Pancreas (tissue), 10 donors: ENCODE results near the gene SMIM43. TPM values are rescaled to one million over a fixed set of nuclear protein-coding genes. Genes with fewer than 3 reads are reported as not detected.

Source experiments
- ATAC-seq, 4 donors: fragments of 200-7000 bp; cut with Tn5 transposase; one replicate each; pipeline versions ENCODE4 v1.8.0 to v1.9.1; 2020; ENCODE audit warnings: mild to moderate bottlenecking in 4 of 4, moderate library complexity in 4 of 4
- DNase-seq, 6 donors: peaks; one replicate each; pipeline ENCODE4 v3.0.0-alpha.2; 2020
- FAIRE-seq: peaks from 2 replicates; lab custom pipeline; 2012; peaks lifted over from hg19 to GRCh38; lab: Jason Lieb, UNC
- H3K27ac ChIP-seq, 4 donors: fragments of 200-600 bp; sonication (generic); 1 replicate in 3 of 4; 2 replicates in 1 of 4; pipeline versions ENCODE4 v1.5.0 to v1.8.0; 2020
- H3K27me3 ChIP-seq, 4 donors: fragments of 200-600 bp; one replicate each; pipeline ENCODE4 v1.8.0; 2021
- H3K36me3 ChIP-seq, 3 donors: fragments of 200-600 bp; sonication (generic) in 1 of 3; one replicate each; pipeline versions ENCODE4 v1.5.0 to v1.8.0; 2020 to 2021
- H3K4me1 ChIP-seq, 3 donors: fragments of 200-600 bp; one replicate each; pipeline ENCODE4 v1.8.0; 2021
- H3K4me3 ChIP-seq, 4 donors: fragments of 200-600 bp; sonication (generic) in 2 of 4; one replicate each; pipeline versions ENCODE4 v1.5.0 to v1.8.0; 2020 to 2021
- H3K9me3 ChIP-seq, 4 donors: fragments of 200-600 bp; one replicate each; pipeline ENCODE4 v1.8.0; 2021
- CTCF ChIP-seq, 4 donors: fragments of 200-600 bp; sonication (generic) in 3 of 4; IDR thresholded peaks; one replicate each; pipeline versions ENCODE4 v1.5.0 to v1.8.0; 2021; ENCODE audit warnings: antibody characterized with exemption in 4 of 4
- WGBS, 2 donors: extraction: QIAGEN DNeasy Blood & Tissue Kit; methylation state at CpG; one replicate each; pipeline ENCODE4 v1.1.7; 2013; 5-methylcytosine and 5-hydroxymethylcytosine counted together
- intact Hi-C, 3 donors: fragments of 100-400 bp; cut with DNase I; formaldehyde crosslinking; loops; one replicate each; pipeline versions ENCODE4 v1.11.1 to v1.14.2; 2022
- polyA plus RNA-seq, 2 donors: library from polyadenylated mRNA; stranded (reverse); fragments of 200-250 nt; gene quantifications; one replicate each; pipeline ENCODE4 v1.2.3, GENCODE V29; 2013
- total RNA-seq, 6 donors: library from RNA; stranded (reverse); fragmentation: NEBNext Ultra II Directional in 4 of 6; extraction: Animal tissue kit (Norgen Biotek cat#: 25700) in 4 of 6; gene quantifications; one replicate each; pipeline versions ENCODE4 v1.2.1 to v1.2.4, GENCODE V29; 2021 to 2023
- donor health status: healthy with polysubstance abuse.
- donor health status: DM: no; HTN: no; CAD: no; lungs with moderate emphysema.
- donor health status: DM: no; HTN: no; CAD: no.
- donor health status: control.
- donor health status: control.
- donor health status: Bipolar disorder and iron deficiency.
- donor health status: DM: yes; HTN: yes; CAD: no.
- donor health status: DM: no; HTN: no; CAD: no.
- donor health status: DM: no; HTN: no; CAD: no.
- donor health status: DM: yes; HTN: yes; CAD: no.

The SMIM43 gene
- total and polyA plus RNA-seq, 8 donors, result 0.07 TPM; not detected in 7

- intact Hi-C loops, result no loop called here
- ATAC-seq (no peak), FAIRE-seq (no peak)
These were observed 31.3 kb upstream of the SMIM43 start for GRCh38 chr4:121796283-121796682.

DNA sequence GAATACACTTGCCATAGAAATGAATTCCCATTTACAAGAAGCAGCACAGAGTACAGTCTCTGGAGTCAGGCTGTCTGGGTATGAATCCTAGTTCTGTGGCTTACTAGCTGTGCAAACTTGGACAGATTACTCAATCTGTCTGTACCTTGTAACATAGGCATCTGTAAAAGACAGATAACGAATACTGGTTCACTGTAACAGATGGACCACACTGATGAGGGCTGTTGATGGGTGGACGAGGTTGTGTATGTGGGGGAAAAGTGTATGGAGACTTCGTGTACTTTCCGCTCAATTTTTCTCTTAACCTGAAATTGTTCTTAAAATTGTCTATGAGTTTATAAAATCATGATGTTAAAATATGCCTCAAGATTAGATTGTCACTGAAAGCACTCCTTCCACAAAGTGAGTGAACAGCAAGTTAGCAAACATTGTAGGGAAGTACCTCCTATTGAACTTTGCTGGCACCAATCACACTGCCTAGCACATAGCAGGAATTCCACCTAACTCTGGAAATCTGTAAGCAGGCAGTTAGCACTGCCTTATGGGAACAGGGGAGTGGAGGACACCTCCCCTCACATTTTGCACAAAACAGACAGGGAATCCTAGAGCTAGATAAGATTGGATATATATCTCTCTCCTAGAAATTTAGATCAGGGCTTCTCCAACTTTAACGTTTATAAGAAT is 29.7 kb upstream of the SMIM43 start:
- Histone ChIP-seq H3K4me1 (no peaks in the 10 kb centered on the region), H3K27me3 (peaks cover 0 to 3% (median 0%) of the 10 kb centered on the region in 4 donors), H3K36me3 (no peaks in the 10 kb centered on the region), H3K27ac (no peak overlapping the region), H3K9me3 (no peaks in the 10 kb centered on the region), H3K4me3 (no peak overlapping the region)
- intact Hi-C loops, result no loop called here
- DNase-seq (no peak), ATAC-seq (no peak), FAIRE-seq (no peak)
- TF ChIP-seq CTCF (IDR thresholded peaks at IDR 0.05), result no peak
- WGBS, 2 donors, result 53 to 54% methylated on average over 5 of the region's 5 CpGs

More at GRCh38 chr4:121796283-121796682, 31.3 kb upstream of the SMIM43 start:
- H3K27me3 ChIP-seq, result peaks cover 0 to 3% (median 0%) of the 10 kb centered on the region in 4 donors
- H3K27ac ChIP-seq, result no peak overlapping the region
- no peaks in the 10 kb centered on the region for H3K9me3 ChIP-seq
- H3K4me1 ChIP-seq, result peaks cover 0 to 4% (median 0%) of the 10 kb centered on the region in 3 donors
- no peaks in the 10 kb centered on the region for H3K36me3 ChIP-seq
- TF ChIP-seq CTCF (IDR thresholded peaks at IDR 0.05), result no peak
- DNase-seq, result no peak
- H3K4me3 ChIP-seq, result no peak overlapping the region

DNA sequence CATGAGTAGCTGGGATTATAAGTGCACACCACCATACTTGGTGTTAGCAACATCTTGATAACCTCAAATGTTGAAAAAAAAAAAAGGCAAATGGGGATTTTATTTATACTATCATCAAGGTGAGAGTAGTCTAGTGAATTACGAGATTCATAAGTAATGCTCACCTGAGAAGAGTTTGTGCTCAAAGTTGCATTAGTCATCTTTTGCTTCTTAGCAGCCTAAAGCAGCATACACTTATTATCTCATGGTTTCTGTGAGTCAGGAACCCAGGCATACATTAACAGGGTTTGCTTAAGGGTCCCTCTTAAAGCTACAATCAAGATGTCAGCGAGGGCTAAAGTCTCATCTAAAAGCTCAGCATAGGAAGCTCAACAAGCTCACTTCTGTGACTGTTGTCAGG is 28.0 kb upstream of the SMIM43 start:
- Histone ChIP-seq H3K4me1 (no peaks in the 10 kb centered on the region), H3K27ac (no peak overlapping the region), H3K4me3 (no peak overlapping the region), H3K36me3 (no peaks in the 10 kb centered on the region), H3K9me3 (no peaks in the 10 kb centered on the region), H3K27me3 (peaks cover 0 to 3% (median 0%) of the 10 kb centered on the region in 4 donors)
- no peak for FAIRE-seq
- 69 to 76% methylated on average over 2 of the region's 2 CpGs for WGBS, 2 donors
- no peak for DNase-seq
- TF ChIP-seq CTCF (IDR thresholded peaks at IDR 0.05), result no peak
- ATAC-seq, result no peak
- intact Hi-C loops, result no loop called here

DNA sequence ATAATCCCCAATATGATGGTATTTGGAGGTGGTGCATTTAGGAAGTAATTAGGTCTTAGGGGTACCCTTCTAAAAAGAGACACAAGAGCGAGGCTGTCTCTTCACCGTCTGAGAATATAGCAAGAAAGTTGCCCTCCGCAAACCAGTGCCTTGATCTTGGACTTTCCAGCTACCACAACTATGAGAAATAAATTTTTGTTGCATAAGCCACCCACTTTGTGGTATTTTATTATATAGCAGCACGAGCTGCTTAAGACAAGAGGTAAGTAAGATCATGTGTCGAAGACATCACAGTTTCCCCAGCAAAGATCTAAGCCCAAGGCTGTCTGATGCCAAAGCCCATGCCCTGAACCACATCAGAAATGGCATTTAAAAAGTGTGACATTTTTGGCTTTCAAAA is 26.5 kb upstream of the SMIM43 start:
- Histone ChIP-seq H3K27me3 (peaks cover 0 to under 1% (median 0%) of the 10 kb centered on the region in 4 donors), H3K9me3 (no peaks in the 10 kb centered on the region), H3K36me3 (no peaks in the 10 kb centered on the region), H3K4me1 (no peaks in the 10 kb centered on the region), H3K4me3 (no peak overlapping the region), H3K27ac (no peak overlapping the region)
- WGBS, 2 donors, result 84 to 85% methylated on average over 5 of the region's 5 CpGs
- intact Hi-C loops, result no loop called here
- no peak for TF ChIP-seq CTCF (IDR thresholded peaks at IDR 0.05)
- no peak for DNase-seq
- FAIRE-seq, result no peak
- ATAC-seq, result no peak

DNA sequence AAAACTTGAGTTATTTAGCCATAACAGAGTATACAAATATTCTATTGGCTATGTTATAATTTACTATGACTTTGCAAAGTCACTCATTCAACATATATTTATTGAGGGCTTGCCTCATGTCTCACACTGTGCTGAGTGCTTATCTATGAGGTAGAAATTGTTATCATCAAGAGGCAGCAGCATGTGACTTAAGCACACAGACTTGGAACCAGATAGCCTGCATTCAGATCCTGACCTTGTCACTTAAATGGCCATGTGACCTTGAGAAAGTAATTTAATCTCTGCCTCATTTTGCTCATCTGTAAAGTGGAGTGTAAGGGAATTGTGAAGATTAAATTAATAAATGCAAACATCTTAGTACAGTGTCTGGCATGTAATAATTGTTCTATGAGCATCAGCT is 26.0 kb upstream of the SMIM43 start:
- H3K9me3 ChIP-seq, result no peaks in the 10 kb centered on the region
- H3K4me1 ChIP-seq, result no peaks in the 10 kb centered on the region
- no peak for TF ChIP-seq CTCF (IDR thresholded peaks at IDR 0.05)
- DNase-seq (no peak), ATAC-seq (no peak), FAIRE-seq (no peak)
- no peak overlapping the region for H3K4me3 ChIP-seq
- no peak overlapping the region for H3K27ac ChIP-seq
- H3K27me3 ChIP-seq, result no peaks in the 10 kb centered on the region
- H3K36me3 ChIP-seq, result no peaks in the 10 kb centered on the region
- intact Hi-C loops, result no loop called here
